Measurements from ENCODE around the gene CDKN2B-AS1.

Gene CDKN2B-AS1

GRCh38 chr9:22008384-22008716 is 13.8 kb downstream of the CDKN2B-AS1 start:
- no peak for DNase-seq

- DNase-seq: peak in 1 of 4 experiments; percentile 44
Measured at GRCh38 chr9:22008717-22009505, 14.3 kb downstream of the CDKN2B-AS1 start, which contains the start of gene CDKN2B. Gene CDKN2B, minus strand, starts transcription at chr9:22009305. Its CDS starts 352 bp downstream, at chr9:22008953.

- no peak for DNase-seq
Measured at GRCh38 chr9:22009506-22009867, 14.9 kb downstream of the CDKN2B-AS1 start.

GRCh38 chr9:22010866-22011625 is 16.5 kb downstream of the CDKN2B-AS1 start:
- DNase-seq: no peak

GRCh38 chr9:22022396-22022795 is 27.8 kb downstream of the CDKN2B-AS1 start:
- no peak for DNase-seq

- DNase-seq: no peak
Measured at GRCh38 chr9:22026696-22027095, 32.1 kb downstream of the CDKN2B-AS1 start.

GRCh38 chr9:22028394-22028793 is 33.8 kb downstream of the CDKN2B-AS1 start:
- DNase-seq: no peak

- no peak for DNase-seq
Measured at GRCh38 chr9:22029231-22029630, 34.6 kb downstream of the CDKN2B-AS1 start.

GRCh38 chr9:22030101-22030598 is 35.6 kb downstream of the CDKN2B-AS1 start:
- no peak for DNase-seq

GRCh38 chr9:22031655-22032411 is 37.2 kb downstream of the CDKN2B-AS1 start:
- DNase-seq: no peak

- no peak for DNase-seq
Measured at GRCh38 chr9:22033012-22033630, 38.5 kb downstream of the CDKN2B-AS1 start.

- no peak for DNase-seq
Measured at GRCh38 chr9:22035591-22036011, 41.0 kb downstream of the CDKN2B-AS1 start.

GRCh38 chr9:22036866-22037626 is 42.5 kb downstream of the CDKN2B-AS1 start:
- DNase-seq: no peak

- no peak for DNase-seq
Measured at GRCh38 chr9:22037954-22038690, 43.5 kb downstream of the CDKN2B-AS1 start.

- DNase-seq: no peak
Measured at GRCh38 chr9:22039258-22039657, 44.7 kb downstream of the CDKN2B-AS1 start.

- no peak for DNase-seq
Measured at GRCh38 chr9:22040760-22041159, 46.2 kb downstream of the CDKN2B-AS1 start.

GRCh38 chr9:22041344-22041743 is 46.8 kb downstream of the CDKN2B-AS1 start:
- DNase-seq: no peak

GRCh38 chr9:22041775-22042174 is 47.2 kb downstream of the CDKN2B-AS1 start:
- DNase-seq: no peak

GRCh38 chr9:22043928-22044327 is 49.3 kb downstream of the CDKN2B-AS1 start:
- no peak for DNase-seq

GRCh38 chr9:22044583-22044982 is 50.0 kb downstream of the CDKN2B-AS1 start:
- no peak for DNase-seq

- DNase-seq: no peak
Measured at GRCh38 chr9:22045423-22045822, 50.8 kb downstream of the CDKN2B-AS1 start.

Measured in activated naive CD4-positive, alpha-beta T cell (primary cell).